Naive B cell (primary cell): ENCODE results near the gene HSD17B1. TPM values are rescaled to one million over a fixed set of nuclear protein-coding genes. Genes with fewer than 3 reads are reported as not detected.
"Not testable (repeated sequence)": the region's sequence is repeated elsewhere in the genome, so short reads cannot be mapped to it uniquely, and the experiment has no call there.

Source experiments
- ATAC-seq, 2 donors: fragments of 150-1000 bp; cut with Tn5 transposase; 2 replicates each; pipeline ENCODE4 v1.10.0; 2021; ENCODE audit warnings: low read depth in 2 of 2, mild to moderate bottlenecking in 2 of 2, moderate library complexity in 2 of 2
- DNase-seq: peaks from one replicate; pipeline ENCODE4 v3.0.0; 2022
- H3K27ac Mint-ChIP-seq, 6 donors: one replicate each; pipeline ENCODE4 v1.8.0; 2020 to 2022; ENCODE audit warnings: mild to moderate bottlenecking in 6 of 6, mixed read lengths in 6 of 6, moderate library complexity in 5 of 6, inconsistent platforms in 2 of 6
- H3K27me3 Mint-ChIP-seq, 3 donors: one replicate each; pipeline ENCODE4 v1.8.0; 2021 to 2022; ENCODE audit warnings: mixed read lengths in 3 of 3, mild to moderate bottlenecking in 1 of 3
- H3K36me3 Mint-ChIP-seq, 2 donors: one replicate each; pipeline ENCODE4 v1.8.0; 2020 to 2022; ENCODE audit warnings: mixed read lengths in 2 of 2, inconsistent platforms in 1 of 2, mild to moderate bottlenecking in 1 of 2
- H3K4me1 Mint-ChIP-seq, 3 donors: one replicate each; pipeline ENCODE4 v1.8.0; 2020 to 2022; ENCODE audit warnings: mixed read lengths in 3 of 3, inconsistent platforms in 1 of 3, mild to moderate bottlenecking in 1 of 3, moderate library complexity in 1 of 3
- H3K4me3 Mint-ChIP-seq, 8 donors: one replicate each; pipeline ENCODE4 v1.8.0; 2020 to 2022; ENCODE audit warnings: mild to moderate bottlenecking in 8 of 8, mixed read lengths in 8 of 8, moderate library complexity in 8 of 8, inconsistent platforms in 2 of 8
- H3K9me3 Mint-ChIP-seq, 7 donors: one replicate each; pipeline ENCODE4 v1.8.0; 2020 to 2022; ENCODE audit warnings: mixed read lengths in 7 of 7, mild to moderate bottlenecking in 5 of 7, inconsistent platforms in 2 of 7, moderate library complexity in 1 of 7
- polyA plus RNA-seq, 6 donors: library from polyadenylated mRNA; unstranded; fragments of 300-500 nt; fragmentation: Illumina TruSeq; gene quantifications; one replicate each; pipeline ENCODE4 v1.2.3, GENCODE V29; 2021; ENCODE audit warnings: low read depth in 6 of 6

HSD17B1 gene
- polyA plus RNA-seq, 6 donors from 2014 or later = 0.55 to 1.6 (median 0.90) TPM; not detected in 1

DNA sequence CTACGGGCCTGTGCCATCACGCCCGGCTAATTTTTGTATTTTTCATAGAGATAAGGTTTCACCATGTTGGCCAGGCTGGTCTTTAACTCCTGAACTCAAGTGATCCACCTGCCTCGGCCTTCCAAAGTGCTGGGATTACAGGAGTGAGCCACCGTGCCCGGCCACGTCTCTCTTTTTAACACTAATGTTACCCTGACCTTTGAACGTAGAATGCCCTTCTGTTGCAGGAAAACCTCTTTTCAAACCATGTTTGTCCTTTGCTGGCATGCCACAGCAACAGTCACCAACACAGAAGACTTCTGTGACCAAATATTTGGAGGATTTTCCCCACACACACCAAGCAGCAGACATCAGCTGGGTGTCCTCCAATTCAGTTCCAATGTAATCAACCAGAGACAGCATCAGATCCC, 7.8 kb upstream of the HSD17B1 start:
- DNase-seq = no peak
- no peaks in the 10 kb centered on the region for H3K27me3 Mint-ChIP-seq

GRCh38 chr17:42545755-42546505, 6.8 kb upstream of the HSD17B1 start:
- H3K4me1 Mint-ChIP-seq = peaks cover 12 to 21% (median 15%) of the 10 kb centered on the region in 3 donors
- peak overlapping the region in 1 of 6 donors; percentile 21 for H3K27ac Mint-ChIP-seq
- not testable (repeated sequence) for H3K9me3 Mint-ChIP-seq, H3K27me3 Mint-ChIP-seq, H3K36me3 Mint-ChIP-seq, DNase-seq, ATAC-seq, H3K4me3 Mint-ChIP-seq

More for the DNA sequence above, 7.8 kb upstream of the HSD17B1 start:
- peak overlapping the region in 1 of 6 donors; percentile 14 for H3K27ac Mint-ChIP-seq
- no peak for ATAC-seq
- no peaks in the 10 kb centered on the region for H3K36me3 Mint-ChIP-seq
- no peaks in the 10 kb centered on the region for H3K9me3 Mint-ChIP-seq
- peaks cover 10 to 17% (median 13%) of the 10 kb centered on the region in 3 donors for H3K4me1 Mint-ChIP-seq
- no peak overlapping the region for H3K4me3 Mint-ChIP-seq

DNA sequence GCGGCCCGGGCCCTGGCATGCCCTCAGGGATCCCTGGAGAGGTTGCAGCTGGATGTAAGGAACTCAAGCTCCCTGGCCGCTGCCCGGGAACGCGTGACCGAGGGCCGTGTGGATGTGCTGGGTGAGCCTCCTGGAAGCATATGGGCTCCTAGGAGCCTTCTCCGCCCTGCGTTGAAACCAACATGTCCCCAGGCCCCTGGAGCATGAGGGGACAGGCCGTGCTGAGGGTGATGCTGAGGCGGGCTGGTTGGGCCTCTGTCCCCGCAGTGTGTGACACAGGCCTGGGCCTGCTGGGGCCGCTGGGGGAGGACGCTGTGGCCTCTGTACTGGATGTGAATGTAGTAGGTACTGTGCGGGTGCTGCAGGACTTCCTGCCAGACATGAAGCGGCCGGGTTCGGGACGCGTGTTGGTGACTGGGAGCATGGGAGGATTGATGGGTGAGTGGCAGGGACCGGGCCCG, 5.7 kb upstream of the HSD17B1 start:
- no peak for DNase-seq
- ATAC-seq = no peak
- Mint-ChIP-seq H3K27ac (no peak overlapping the region), H3K36me3 (no peaks in the 10 kb centered on the region), H3K4me1 (peaks cover 14 to 27% (median 17%) of the 10 kb centered on the region in 3 donors), H3K4me3 (peak overlapping the region in 2 of 8 donors; percentile 43 to 46), H3K27me3 (no peaks in the 10 kb centered on the region), H3K9me3 (no peaks in the 10 kb centered on the region)

- Mint-ChIP-seq H3K36me3 (no peaks in the 10 kb centered on the region), H3K27me3 (no peaks in the 10 kb centered on the region), H3K4me1 (peaks cover 14 to 33% (median 23%) of the 10 kb centered on the region in 3 donors), H3K4me3 (peak overlapping the region in 7 of 8 donors; percentile 15 to 75 (median 47)), H3K9me3 (no peaks in the 10 kb centered on the region), H3K27ac (no peak overlapping the region)
- DNase-seq = no peak
- no peak for ATAC-seq
Measured at GRCh38 chr17:42547698-42548069, 5.0 kb upstream of the HSD17B1 start.

GRCh38 chr17:42548070-42548837, 4.5 kb upstream of the HSD17B1 start:
- Mint-ChIP-seq H3K27ac (peak overlapping the region in 1 of 6 donors; percentile 78), H3K9me3 (no peaks in the 10 kb centered on the region), H3K36me3 (no peaks in the 10 kb centered on the region), H3K4me3 (peak overlapping the region; percentile 63 to 77 (median 70)), H3K27me3 (no peaks in the 10 kb centered on the region), H3K4me1 (peaks cover 14 to 39% (median 25%) of the 10 kb centered on the region in 3 donors)
- peak; percentile 91 for ATAC-seq
- DNase-seq = peak; percentile 82

- no peaks in the 10 kb centered on the region for H3K27me3 Mint-ChIP-seq
- no peak for ATAC-seq
Measured at GRCh38 chr17:42548993-42549755, 3.5 kb upstream of the HSD17B1 start.

GRCh38 chr17:42553161-42553818, 567 bp downstream of the HSD17B1 start:
- Mint-ChIP-seq H3K4me1 (peaks cover 25 to 60% (median 43%) of the 10 kb centered on the region in 3 donors), H3K36me3 (no peaks in the 10 kb centered on the region), H3K27ac (peak overlapping the region in 5 of 6 donors; percentile 72 to 99 (median 95)), H3K4me3 (peak overlapping the region; percentile 94 to 97 (median 96)), H3K9me3 (no peaks in the 10 kb centered on the region), H3K27me3 (no peaks in the 10 kb centered on the region)
- no peak for DNase-seq
- no peak for ATAC-seq

More at GRCh38 chr17:42548993-42549755, 3.5 kb upstream of the HSD17B1 start:
- Mint-ChIP-seq H3K27ac (peak overlapping the region in 3 of 6 donors; percentile 26 to 78 (median 63)), H3K4me1 (peaks cover 17 to 48% (median 27%) of the 10 kb centered on the region in 3 donors), H3K9me3 (no peaks in the 10 kb centered on the region), H3K4me3 (peak overlapping the region in 7 of 8 donors; percentile 35 to 78 (median 76)), H3K36me3 (no peaks in the 10 kb centered on the region)
- no peak for DNase-seq

DNA sequence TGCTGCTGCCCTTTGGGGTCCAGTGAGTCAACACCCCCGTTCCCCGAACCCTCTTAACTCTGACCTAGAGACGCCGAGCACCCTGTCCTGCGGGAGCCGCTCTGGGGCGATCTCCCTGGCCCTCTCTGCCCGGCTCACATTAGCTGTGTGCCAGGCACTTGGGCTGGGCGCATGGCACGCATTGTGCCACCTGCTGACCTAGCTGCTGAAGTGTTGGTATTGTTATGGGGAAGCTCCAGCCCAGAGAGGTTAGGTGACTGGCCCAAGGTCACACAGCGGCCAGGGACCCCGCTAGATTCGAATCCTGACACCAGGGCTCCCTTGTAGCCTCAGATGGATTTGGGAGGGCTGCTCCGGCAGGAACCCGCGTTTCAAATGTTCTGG, 1.1 kb downstream of the HSD17B1 start:
- Mint-ChIP-seq H3K4me1 (peaks cover 24 to 57% (median 39%) of the 10 kb centered on the region in 3 donors), H3K36me3 (no peaks in the 10 kb centered on the region), H3K9me3 (no peaks in the 10 kb centered on the region), H3K4me3 (peak overlapping the region; percentile 94 to 97 (median 96)), H3K27ac (peak overlapping the region in 5 of 6 donors; percentile 78 to 99 (median 95)), H3K27me3 (no peaks in the 10 kb centered on the region)
- no peak for ATAC-seq
- no peak for DNase-seq

- Mint-ChIP-seq H3K9me3 (no peaks in the 10 kb centered on the region), H3K4me1 (peaks cover 19 to 51% (median 33%) of the 10 kb centered on the region in 3 donors)
- DNase-seq = peak; percentile 93
Measured at GRCh38 chr17:42554250-42555121, 1.8 kb downstream of the HSD17B1 start.

DNA sequence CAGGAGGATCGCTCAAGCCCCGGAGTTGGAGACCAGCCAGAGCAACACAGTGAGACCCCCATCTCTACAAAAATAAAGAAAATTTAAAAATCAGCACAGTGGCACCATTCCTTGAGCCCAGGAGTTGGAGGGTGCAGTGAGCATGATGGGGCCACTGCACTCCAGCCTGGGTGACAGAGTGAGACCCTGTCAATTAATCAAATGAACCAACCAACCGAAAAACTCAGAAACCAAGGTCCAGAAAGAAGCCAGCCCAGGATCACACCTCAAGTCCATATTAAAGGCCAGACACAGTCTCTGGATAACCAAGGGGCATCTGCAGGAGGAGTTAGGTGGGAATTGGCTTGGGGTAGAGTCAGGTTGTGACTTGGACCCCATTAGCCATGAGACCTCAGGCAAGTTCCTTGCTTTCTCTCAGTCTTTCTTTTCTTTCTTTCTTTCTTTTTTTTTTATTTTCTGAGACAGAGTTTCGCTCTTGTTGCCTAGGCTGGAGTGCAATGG, 2.4 kb downstream of the HSD17B1 start:
- Mint-ChIP-seq H3K9me3 (no peaks in the 10 kb centered on the region), H3K27me3 (no peaks in the 10 kb centered on the region), H3K36me3 (no peaks in the 10 kb centered on the region), H3K27ac (peak overlapping the region; percentile 95 to 99 (median 99)), H3K4me1 (peaks cover 19 to 51% (median 34%) of the 10 kb centered on the region in 3 donors), H3K4me3 (peak overlapping the region; percentile 94 to 97 (median 96))
- DNase-seq (no peak), ATAC-seq (peak; percentile 2)

More at GRCh38 chr17:42554250-42555121, 1.8 kb downstream of the HSD17B1 start:
- no peaks in the 10 kb centered on the region for H3K36me3 Mint-ChIP-seq
- peak overlapping the region; percentile 94 to 97 (median 96) for H3K4me3 Mint-ChIP-seq
- ATAC-seq = peak; percentile 93 to 94
- no peaks in the 10 kb centered on the region for H3K27me3 Mint-ChIP-seq
- H3K27ac Mint-ChIP-seq = peak overlapping the region; percentile 95 to 99 (median 99)

DNA sequence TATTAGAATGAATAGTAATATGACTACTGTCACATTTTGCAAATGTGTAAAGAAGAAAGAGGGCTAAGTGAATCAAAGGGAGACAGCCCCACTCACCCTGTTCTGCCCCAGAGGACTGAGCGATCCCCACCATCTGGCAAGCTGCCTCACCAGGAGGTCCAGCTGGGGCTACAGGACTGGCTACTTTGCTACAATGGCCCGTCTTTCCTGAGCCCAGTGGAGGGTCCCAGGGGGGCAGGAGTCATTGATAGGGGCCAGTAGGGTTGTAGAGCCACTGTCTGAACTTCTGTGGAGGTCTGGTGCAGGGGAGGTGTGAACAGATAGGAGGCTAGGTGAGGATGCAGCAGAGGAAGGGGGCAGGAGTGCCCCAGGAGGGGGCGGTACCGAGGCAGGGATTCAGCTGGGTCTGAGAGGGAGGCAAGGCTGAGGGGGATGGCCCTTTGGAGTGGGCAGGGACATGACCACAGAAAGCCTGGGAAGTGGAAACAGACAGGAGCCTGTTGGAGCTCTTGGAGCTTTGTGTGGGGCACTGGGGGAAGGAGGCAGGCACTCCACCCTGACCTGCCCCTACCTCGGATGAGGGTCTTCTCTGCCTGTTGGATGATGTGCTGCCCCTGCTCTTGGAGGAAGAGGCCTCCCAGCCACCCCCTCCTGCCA, 3.4 kb downstream of the HSD17B1 start:
- not testable (repeated sequence) for H3K27me3 Mint-ChIP-seq, H3K36me3 Mint-ChIP-seq, H3K9me3 Mint-ChIP-seq, DNase-seq, ATAC-seq
- peaks cover 15 to 46% (median 37%) of the 10 kb centered on the region in 3 donors for H3K4me1 Mint-ChIP-seq
- H3K27ac Mint-ChIP-seq = peak overlapping the region in 2 of 6 donors; percentile 95 to 98
- H3K4me3 Mint-ChIP-seq = peak overlapping the region in 5 of 8 donors; percentile 15 to 97 (median 95)
